DMS53 treated with DMSO at 0.1 percent for 48 hours (cell line): ENCODE data around the gene FBXO17.
A peak's percentile ranks its signal among the peaks of the same experiment; 100 is the strongest.
"Not testable (repeated sequence)": the region's sequence is repeated elsewhere in the genome, so short reads cannot be mapped to it uniquely, and the experiment has no call there.

Source experiments
- DNase-seq: peaks from one replicate; lab custom pipeline; 2025; ENCODE audit not compliant: unreplicated experiment; lab: John Stamatoyannopoulos, UW

Gene FBXO17

DNA sequence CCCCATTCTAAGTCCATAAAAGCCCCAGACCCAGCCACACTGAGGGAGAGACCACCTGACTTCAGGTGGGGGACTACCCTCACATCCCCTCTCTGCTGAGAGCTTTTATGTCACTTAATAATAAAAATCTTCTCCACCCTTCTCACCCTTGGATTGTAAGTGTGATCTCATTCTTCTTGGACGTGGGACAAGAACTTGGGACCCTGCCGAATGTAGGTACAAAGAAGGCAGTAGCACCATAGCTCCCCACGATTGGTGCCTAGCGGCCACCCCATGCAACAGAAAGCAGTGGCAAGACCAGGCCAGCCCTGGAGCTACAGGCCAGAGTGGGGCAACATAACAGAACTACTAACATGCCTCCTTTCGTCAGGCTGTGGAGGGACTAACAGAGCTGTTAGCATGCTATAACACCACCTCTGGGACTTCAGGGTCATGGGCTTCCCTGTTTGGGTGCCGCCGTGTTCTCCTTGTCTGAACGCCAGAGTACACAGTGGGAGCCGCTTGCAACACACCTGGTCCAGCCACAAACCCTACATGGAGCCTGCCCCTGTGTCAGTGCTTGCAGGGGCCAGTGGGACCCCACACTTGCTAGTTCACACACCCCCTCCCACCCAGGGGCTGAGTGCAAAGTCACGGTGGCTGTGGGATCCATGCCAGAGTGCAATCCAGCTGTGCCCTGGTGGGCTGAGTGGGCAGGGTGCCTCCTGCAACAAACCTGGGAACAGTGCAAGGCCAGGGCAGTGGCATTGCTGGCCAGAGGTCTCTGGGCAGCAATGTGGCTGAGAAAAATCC is 5.2 kb upstream of the FBXO17 start:
- DNase-seq = no peak

DNA sequence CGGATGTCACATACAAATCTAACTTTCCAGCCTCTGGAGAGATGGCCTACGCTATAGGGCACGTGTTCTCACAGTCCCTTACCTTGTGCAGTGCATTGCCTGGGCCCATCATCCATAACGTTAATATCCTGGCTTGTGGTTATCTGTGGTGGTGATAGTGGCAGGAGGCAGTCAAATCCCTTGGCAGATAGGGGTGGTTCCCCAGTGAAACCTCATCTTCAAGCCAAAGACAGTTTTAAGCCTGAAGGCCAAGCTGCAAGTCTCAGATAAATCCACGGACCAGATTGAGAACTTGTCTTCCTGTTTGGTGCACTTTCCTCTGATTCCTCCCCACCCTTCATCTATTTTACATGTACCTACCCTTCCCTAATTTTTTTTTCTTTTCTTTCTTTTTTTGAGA is 4.3 kb upstream of the FBXO17 start:
- no peak for DNase-seq

DNA sequence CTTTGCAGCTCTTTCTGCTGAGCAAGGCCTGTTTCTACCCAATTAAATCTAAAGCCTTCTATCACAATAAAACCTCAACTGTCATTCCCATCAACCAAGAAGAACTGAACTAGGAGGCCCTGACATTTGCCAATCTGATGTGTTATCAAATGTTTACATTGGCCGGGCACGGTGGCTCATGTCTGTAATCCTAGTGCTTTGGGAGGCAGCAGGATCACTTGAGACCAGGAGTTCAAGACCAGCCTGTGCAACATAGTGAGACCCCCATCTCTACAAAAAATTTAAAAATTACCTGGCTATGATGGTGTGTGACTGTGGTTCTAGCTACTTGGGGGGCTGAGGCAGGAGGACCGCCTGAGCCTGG is 2.8 kb upstream of the FBXO17 start:
- no peak for DNase-seq

DNA sequence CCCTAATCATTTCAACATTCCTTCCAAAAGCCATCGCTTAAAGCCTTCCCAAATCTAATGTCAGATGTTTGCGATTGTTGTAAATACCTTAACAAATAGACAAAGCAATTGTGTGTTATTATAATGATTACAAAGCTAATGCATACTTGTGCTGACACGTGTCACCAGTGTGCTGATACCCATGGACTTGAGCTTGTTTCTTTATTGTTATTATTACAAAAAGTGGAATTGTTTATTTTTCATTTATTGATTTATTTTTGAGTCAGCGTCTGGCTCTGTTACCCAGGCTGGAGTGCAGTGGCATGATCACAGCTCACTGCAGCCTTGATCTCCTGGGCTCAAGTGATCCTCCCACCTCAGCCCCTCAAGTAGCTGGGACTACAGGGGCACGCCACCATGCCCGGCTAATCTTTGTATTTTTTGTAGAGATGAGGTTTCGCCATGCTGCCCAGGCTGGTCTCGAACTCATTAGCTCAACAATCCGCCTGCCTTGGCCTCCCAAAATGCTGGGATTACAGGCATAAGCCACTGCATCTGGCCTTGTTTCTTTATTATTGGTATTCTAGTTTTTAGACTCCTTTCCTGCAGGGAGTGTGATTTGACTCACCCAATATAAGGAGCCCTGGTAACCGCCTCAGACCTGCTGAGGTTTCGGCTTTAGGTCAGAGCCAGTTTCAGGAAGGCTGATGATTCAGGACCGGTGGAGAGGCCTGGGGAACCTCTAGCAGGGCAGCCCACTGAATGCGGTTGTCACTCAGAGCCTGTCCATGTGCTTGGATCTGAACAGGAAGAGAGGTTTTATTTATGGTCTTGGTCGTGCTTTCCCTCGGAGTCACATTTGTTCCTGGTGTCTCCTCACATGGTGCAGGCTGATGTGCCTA is 2.1 kb upstream of the FBXO17 start:
- no peak for DNase-seq

DNA sequence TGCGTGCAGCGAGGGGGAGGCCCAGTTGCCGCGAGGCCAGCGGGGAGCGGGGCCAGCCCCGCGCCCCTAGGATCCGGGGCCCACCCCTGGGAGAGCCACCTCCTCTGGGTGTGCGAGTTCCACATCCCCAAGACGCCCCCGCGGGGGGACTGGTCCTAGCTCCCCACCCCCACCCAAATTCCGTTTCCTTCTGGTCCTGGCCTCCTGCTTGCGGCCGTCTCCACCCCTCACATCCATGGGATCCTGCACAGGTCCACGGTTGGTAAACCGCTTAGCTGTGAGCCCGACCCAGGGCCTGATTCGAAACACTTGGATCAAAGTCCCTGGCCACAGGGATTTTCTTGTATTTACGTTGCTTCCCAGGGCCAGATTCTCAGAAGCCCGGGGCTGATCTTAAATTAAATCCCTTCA is 324 bp upstream of the FBXO17 start:
- DNase-seq = no peak

DNA sequence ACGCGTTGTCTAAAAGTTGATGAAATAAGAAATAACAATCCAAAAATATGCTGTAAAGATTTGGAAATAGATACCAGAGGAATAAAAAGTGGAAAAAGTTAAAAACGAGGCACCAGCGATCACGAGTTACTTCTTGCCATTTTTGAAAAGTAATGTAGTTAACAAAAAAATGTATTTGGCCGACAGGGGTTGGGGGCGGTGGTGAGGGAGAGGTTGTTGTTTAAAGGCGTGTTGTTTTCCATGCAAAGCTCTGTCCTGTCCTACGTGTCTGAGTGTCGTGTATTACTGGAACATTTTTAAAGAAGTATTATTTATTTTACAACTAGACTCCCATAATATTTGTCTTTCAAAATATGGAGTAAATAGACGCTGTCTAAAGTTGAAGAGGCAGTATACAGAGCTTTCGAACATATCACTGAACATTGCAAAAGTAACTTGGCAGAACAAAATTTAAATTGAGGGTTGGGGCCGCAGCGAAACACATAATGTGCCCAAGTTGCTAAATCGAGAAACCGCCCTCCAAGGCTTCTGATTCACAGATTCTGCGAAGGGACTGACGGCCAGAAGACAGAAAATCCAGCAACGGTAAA is 823 bp downstream of the FBXO17 start:
- no peak for DNase-seq

DNA sequence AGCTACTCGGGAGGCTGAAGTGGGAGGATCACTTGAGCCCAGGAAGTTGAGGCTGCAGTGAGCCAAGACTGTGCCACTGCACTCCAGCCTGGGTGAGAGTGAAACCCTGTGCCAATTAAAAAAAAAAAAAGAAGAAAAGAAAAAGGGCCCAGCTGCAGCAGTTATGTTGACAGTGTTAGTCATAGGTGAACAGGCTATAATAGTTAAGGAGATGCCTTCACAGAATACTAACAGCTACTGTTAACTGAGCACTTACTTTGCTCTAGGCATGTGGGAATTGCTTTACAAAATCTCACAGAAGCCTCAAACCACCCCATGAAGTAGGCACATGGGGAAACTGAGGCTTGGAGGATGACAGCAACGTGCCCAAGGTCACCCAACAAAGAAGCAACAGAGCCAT is 3.9 kb downstream of the FBXO17 start:
- no peak for DNase-seq

DNA sequence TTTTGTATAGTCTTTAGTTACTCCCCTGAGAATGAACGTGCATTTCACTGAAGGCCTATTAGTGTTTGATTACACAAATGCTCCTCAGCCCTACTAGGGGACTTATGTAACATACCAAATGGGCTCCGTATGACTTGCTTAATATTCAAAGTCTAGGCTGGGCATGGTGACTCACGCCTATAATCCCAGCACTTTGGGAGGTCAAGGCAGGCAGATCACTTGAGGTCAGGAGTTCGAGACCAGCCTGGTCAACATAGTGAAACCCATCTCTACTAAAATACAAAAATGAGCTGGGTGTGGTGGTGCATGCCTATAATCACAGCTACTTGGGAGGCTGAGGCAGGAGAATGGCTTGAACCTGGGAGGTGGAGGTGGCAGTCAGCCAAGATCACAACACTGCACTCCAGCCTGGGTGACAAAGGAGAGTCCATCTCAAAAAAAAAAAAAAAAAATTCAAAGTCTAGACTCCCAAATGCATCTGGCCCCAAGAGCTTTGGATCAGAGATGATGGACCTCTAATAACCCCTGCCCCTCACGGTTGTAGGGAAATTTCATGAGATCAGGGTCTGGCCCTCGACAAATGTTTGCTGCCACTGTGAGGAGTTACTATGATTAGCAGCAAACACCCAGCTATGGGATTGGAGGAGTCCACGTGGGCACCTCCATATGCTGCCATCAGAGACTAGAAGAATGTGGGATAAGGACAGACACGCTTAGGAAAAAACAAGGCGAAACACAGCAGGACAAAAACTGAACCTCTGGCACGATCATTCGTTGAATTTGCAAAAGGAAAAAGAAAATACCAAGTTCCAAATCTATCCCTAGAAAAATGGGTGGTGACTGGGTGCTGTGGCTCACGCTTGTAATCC is 4.6 kb downstream of the FBXO17 start:
- DNase-seq = no peak

DNA sequence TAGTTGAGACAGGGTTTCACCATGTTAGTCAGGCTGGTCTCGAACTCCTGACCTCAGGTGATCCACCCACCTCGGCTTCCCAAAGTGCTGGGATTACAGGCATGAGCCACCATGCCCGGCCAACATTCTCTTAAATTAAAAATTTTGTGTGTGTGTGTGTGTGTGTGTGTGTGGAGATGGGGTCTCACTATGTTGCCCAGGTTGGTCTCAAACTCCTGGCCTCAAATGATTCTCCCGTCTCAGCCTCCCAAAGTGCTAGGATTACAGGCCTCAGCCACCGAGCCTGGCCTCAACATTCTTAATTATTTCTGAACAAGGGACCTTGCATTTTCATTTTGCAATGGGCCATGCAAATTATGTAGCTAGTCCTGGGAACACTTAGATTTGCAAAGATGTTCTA is 9.4 kb downstream of the FBXO17 start:
- DNase-seq = not testable (repeated sequence)

DNA sequence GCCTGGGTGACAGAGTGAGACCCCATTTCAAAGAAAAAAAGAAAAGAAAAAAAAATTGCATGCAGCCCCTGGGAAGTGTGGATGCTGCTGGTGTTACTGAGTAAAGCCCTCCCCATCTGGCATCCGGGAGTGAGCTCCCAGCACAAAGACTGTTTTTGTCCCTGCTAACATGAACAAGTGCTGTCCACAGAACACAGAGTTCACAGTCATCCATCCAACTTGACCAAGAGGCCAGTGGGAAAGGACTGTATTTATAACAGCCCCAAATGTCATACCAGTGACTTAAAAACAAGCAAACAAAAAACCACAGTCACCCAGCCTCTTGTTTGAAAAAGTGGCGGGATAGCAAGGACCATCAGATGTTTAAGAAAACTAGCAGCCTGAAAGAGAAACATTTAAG is 10.8 kb downstream of the FBXO17 start:
- DNase-seq = no peak

DNA sequence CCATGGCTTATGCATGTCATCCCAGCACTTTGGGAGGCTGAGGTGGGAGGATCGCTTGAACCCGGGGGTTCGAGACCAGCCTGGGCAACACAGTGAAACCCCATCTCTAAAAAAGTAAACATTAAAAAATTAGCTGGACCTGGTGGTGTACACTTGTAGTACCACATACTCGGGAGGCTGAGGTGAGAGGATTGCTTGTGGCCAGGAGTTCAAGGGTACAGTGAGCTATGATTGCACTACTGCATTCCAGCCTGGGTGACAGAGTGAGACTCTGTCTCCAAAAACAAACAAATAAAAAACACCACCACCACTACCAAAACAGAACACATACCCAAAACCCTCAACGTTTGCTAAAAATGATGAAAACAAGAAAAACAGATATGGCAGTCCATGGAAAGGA is 15.9 kb downstream of the FBXO17 start:
- no peak for DNase-seq

DNA sequence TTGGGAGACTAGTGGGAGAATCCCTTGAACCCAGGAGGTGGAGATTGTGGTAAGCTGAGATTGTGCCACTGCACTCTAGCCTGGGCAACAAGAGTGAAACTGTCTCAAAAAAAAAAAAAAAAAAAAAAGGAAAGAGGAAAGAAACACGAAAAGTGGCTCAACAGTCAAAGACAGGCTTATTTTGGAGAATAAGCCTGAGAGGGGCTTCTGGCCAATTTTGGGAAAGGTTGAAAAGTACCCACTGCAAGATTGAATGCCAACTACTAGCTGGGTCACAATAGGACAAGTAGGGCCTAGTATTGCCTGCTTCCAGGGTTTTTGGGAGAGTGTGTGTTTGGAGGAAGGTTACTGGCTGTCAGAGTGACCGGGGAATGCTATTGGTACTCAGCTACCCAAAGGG is 17.2 kb downstream of the FBXO17 start:
- DNase-seq = no peak

DNA sequence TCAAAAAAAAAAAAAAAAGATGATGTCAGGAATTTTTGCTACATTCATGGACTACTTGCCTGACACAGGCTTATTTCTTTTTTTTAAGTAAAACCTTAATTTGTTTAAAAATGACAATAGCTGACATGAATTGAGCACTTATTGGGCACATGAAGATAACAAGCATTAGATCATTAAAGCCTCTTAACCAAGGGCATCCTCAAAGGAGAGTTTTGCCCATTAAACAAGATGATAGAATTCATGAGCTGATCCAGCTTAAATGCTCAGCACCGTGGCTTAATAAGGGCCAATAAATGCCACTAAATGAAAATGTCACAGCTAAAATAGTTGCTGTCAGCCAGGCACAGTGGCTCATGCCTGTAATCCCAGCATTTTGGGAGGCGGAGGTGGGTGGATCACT is 19.3 kb downstream of the FBXO17 start:
- DNase-seq = no peak

DNA sequence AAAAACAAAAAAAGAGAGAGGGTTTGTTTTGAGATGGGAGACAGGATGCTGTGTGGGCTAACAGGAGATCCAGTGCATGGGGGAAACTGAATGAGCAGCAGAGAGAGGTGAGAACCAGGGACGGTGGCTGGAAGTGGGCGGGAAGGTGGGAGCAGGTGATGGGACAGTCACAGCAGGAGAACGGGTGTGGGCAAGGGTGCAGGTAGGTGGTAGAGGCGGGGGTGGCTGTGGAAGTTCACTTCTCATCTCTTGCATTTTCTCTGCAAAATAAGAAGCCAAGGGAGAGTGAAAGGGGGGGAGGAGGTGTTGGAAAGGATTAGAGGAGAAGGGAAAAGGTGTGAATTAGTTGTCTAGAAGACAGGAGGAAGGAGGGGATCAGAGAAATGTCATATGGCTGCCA is 21.9 kb downstream of the FBXO17 start:
- no peak for DNase-seq

DNA sequence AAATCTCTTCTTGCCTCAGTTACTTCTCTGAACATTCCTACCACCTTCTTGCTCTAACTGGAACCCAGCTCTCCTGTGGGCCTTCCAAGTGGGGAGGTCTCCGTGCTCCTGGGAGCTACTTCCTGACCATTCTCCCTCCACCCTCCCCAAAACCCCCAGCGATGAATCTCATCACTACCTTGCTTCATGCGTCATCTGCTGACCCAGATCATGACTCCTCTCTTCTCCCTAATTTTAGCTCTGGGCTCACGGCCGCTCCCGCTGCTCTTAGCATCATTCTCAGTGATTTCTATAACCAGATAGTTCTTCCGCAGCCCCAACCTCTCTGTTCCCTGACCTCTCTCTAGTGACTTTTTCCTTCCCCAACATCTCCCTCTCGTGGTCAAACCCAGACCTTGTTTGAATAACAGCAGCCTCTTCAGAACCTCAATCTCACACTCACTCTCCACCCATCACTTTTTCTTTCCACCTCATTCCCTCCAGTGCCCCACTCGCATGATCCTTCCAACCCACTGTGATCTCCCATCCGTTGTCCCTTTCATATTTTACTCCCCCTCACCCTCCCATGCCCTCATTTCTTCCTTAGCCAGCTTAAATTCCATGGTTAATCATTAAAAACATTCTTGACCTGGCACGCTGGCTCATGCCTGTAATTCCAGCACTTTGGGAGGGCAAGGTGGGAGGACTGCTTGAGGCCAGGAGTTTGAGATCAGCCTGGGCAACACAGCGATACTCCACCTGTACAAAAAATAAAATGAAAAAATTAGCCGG is 23.0 kb downstream of the FBXO17 start:
- peak; percentile 84 for DNase-seq

DNA sequence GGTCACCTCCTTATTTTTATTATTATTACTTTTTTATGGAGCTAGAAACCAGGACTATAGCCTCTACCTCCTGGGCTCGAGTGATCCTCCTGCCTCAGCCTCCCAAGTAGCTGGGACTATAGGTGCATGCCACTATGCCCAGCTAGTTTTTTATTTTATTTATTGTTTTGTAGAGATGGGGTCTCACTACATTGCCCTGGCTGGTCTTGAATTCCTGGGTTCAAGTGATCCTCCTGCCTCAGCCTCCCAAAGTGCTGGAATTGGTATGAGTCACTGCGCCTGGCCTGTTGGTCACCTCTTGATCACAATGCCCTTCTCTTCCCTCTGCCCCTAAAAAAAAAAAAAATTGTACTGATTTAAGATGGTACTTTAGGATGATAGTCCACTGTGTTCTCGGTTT is 24.4 kb downstream of the FBXO17 start:
- no peak for DNase-seq

DNA sequence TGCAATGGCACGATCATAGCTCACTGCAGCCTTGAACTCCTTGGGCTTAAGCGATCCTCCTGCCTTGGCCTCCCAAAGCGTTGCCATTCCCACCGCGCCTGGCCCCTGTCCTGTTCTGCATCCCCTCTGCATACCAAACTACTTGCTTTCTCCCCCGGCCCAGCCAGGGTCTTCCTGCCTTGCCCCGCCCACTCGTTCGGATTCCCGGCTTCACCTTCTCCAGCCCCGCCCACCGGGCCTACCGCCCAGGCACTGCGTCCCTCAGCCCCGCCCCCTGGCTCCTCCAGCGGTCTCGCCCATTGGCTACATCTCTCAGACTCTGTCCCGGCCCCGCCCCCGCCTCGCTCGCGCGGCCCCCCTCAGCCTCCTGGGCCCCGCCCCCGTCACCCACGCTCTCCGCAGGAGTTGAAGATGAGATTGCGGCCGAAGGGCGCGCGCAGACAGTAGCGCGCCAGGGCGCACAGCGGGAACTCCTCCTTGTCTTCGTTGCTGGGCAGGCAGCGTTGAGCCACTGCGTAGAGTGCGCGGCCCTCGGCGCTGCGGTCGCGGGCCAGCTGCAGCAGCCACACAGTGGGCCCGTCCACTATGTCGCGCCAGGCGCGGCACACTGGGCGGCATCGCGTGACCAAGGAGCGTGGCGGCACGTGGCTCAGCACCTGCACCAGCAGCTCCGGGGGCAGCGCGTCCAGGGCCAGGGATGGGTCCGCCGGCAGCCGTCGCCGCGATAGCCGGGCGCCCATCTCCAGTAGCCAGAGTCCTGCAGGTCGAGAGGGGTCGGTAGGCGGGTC is 25.8 kb downstream of the FBXO17 start:
- DNase-seq = peak; percentile 39

DNA sequence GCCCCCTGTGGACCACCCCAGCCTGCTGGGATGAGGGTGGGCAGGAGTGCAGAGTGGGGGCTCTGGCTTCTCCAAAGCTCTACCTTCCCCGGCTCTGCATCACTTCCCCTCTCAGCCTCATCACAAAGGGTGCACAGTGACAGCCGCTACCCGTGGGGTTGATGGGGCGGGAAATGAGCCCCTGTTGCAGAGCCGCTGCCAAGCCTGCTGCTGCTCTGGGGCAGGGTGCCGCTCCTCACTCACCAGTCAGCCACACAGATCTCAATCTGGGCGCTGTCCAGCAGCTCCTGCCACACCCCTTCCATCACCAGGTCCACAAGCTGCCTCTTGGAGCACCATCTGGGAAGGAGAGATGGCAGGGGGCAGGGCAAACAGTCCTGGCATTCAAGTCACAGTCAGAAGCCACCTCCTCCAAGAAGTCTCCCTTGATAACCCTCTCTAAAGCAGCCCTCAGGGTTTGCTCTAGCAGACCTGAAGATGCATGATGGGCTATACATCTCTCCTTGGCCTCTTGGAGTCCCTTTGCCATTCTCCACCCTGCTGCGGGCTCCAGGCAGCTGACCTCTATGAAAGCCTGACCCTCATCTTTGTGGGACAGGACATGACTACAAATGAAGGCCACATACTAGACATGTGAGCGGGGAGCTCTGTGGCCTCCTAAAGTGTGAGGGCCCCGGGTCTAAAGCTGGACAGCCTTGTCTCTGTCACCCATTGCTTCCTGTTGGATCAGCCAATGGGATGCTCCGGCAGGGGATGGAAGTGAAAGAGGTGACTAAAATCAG is 29.1 kb downstream of the FBXO17 start:
- no peak for DNase-seq
